ENCODE results near the gene RAI14.

RAI14 gene

GRCh38 chr5:34656001-34656699 lies at the start of gene RAI14:
RAI14 (plus strand) TSS chr5:34656328; CDS start chr5:34686920, 30,592 bp downstream.
- peak within 1 kb of the TSS; percentile 80 for H3K27ac ChIP-seq
- TF ChIP-seq CTCF (IDR thresholded peaks at IDR 0.05) (peak; percentile 29; the same call in 1 of the 2 replicates), ZFX (IDR thresholded peaks at IDR 0.05; ENCODE audit: borderline replicate concordance) (no peak)

- TF ChIP-seq CTCF (IDR thresholded peaks at IDR 0.05) (no peak), ZFX (IDR thresholded peaks at IDR 0.05; ENCODE audit: borderline replicate concordance) (no peak)
- no peak overlapping the region for H3K27ac ChIP-seq
Observed at GRCh38 chr5:34608368-34608767, 47.8 kb upstream of the RAI14 start.

- no peak overlapping the region for H3K27ac ChIP-seq
- TF ChIP-seq CTCF (IDR thresholded peaks at IDR 0.05) (no peak), ZFX (IDR thresholded peaks at IDR 0.05; ENCODE audit: borderline replicate concordance) (no peak)
Observed at GRCh38 chr5:34608859-34609648, 47.1 kb upstream of the RAI14 start.

GRCh38 chr5:34609951-34610441 lies 46.1 kb upstream of the RAI14 start:
- TF ChIP-seq ZFX (IDR thresholded peaks at IDR 0.05; ENCODE audit: borderline replicate concordance) (no peak), CTCF (IDR thresholded peaks at IDR 0.05) (no peak)
- H3K27ac ChIP-seq: no peak overlapping the region

GRCh38 chr5:34610546-34610945 lies 45.6 kb upstream of the RAI14 start:
- TF ChIP-seq CTCF (IDR thresholded peaks at IDR 0.05) (no peak), ZFX (IDR thresholded peaks at IDR 0.05; ENCODE audit: borderline replicate concordance) (no peak)
- no peak overlapping the region for H3K27ac ChIP-seq

GRCh38 chr5:34611464-34612415 lies 44.4 kb upstream of the RAI14 start:
- no peak for TF ChIP-seq CTCF (IDR thresholded peaks at IDR 0.05)
- TF ChIP-seq ZFX (IDR thresholded peaks at IDR 0.05; ENCODE audit: borderline replicate concordance): no peak
- H3K27ac ChIP-seq: no peak overlapping the region
